Measurements from ENCODE around the gene SLC4A4. TPM values are rescaled to one million over a fixed set of nuclear protein-coding genes. Genes with fewer than 3 reads are reported as not detected.

Gene SLC4A4
- total and polyA plus RNA-seq, 3 experiments from 2014 or later: 1.2 to 9.1 (median 1.3) TPM

- H3K9me3 ChIP-seq (ENCODE audit: low read length): no peaks in the 10 kb centered on the region
- H3K4me1 Mint-ChIP-seq: no peaks in the 10 kb centered on the region
- DNase-seq: no peak
- peaks cover 0 to 4% of the 10 kb centered on the region in 2 donors for H3K27me3 Mint-ChIP-seq
- no peaks in the 10 kb centered on the region for H3K36me3 ChIP-seq (ENCODE audit: insufficient read depth, low read length)
- peaks cover 9 to 11% (median 9%) of the 10 kb centered on the region in 5 donors for H3K9me3 Mint-ChIP-seq
- no peak overlapping the region for H3K4me3 ChIP-seq (ENCODE audit: low read length)
- no peak overlapping the region for H3K4me3 Mint-ChIP-seq
- H3K36me3 Mint-ChIP-seq: peaks cover 0 to 11% (median 0%) of the 10 kb centered on the region in 3 donors
- no peaks in the 10 kb centered on the region for H3K4me1 ChIP-seq (ENCODE audit: insufficient read depth, low read length)
- ChIA-PET POLR2A (no interaction called here), CTCF (no interaction called here)
- H3K27ac ChIP-seq (ENCODE audit: low read depth, low read length): no peak overlapping the region
- H3K27me3 ChIP-seq (ENCODE audit: insufficient read depth, low read length, poor library complexity, severe bottlenecking): no peaks in the 10 kb centered on the region
- no peak overlapping the region for H3K27ac Mint-ChIP-seq
Measured at GRCh38 chr4:71586087-71586763, 247.4 kb downstream of the SLC4A4 start.

- Mint-ChIP-seq H3K9me3 (peaks cover under 1 to 11% (median 9%) of the 10 kb centered on the region in 5 donors), H3K36me3 (peaks cover 0 to 7% (median 0%) of the 10 kb centered on the region in 3 donors), H3K27me3 (peaks cover 0 to 10% of the 10 kb centered on the region in 2 donors), H3K4me1 (no peaks in the 10 kb centered on the region), H3K4me3 (no peak overlapping the region), H3K27ac (no peak overlapping the region)
- H3K27me3 ChIP-seq (ENCODE audit: insufficient read depth, low read length, poor library complexity, severe bottlenecking): no peaks in the 10 kb centered on the region
- POLR2A ChIA-PET: no interaction called here
- H3K4me3 ChIP-seq (ENCODE audit: low read length): no peak overlapping the region
- DNase-seq: no peak
- CTCF ChIA-PET: no interaction called here
- H3K27ac ChIP-seq (ENCODE audit: low read depth, low read length): no peak overlapping the region
- no peaks in the 10 kb centered on the region for H3K36me3 ChIP-seq (ENCODE audit: insufficient read depth, low read length)
- H3K9me3 ChIP-seq (ENCODE audit: low read length): no peaks in the 10 kb centered on the region
- no peaks in the 10 kb centered on the region for H3K4me1 ChIP-seq (ENCODE audit: insufficient read depth, low read length)
Measured at GRCh38 chr4:71587995-71588394, 249.2 kb downstream of the SLC4A4 start.

GRCh38 chr4:71592793-71593192 is 254.0 kb downstream of the SLC4A4 start:
- Histone ChIP-seq H3K36me3 (ENCODE audit: insufficient read depth, low read length) (no peaks in the 10 kb centered on the region), H3K4me1 (ENCODE audit: insufficient read depth, low read length) (no peaks in the 10 kb centered on the region), H3K27me3 (ENCODE audit: insufficient read depth, low read length, poor library complexity, severe bottlenecking) (no peaks in the 10 kb centered on the region), H3K9me3 (ENCODE audit: low read length) (no peaks in the 10 kb centered on the region), H3K4me3 (ENCODE audit: low read length) (no peak overlapping the region), H3K27ac (ENCODE audit: low read depth, low read length) (no peak overlapping the region)
- Mint-ChIP-seq H3K4me3 (no peak overlapping the region), H3K36me3 (peaks cover 0 to 7% (median 0%) of the 10 kb centered on the region in 3 donors), H3K4me1 (no peaks in the 10 kb centered on the region), H3K27me3 (peaks cover 2 to 10% of the 10 kb centered on the region in 2 donors), H3K27ac (no peak overlapping the region), H3K9me3 (peaks cover 0 to 11% (median 9%) of the 10 kb centered on the region in 5 donors)
- ChIA-PET CTCF (no interaction called here), POLR2A (no interaction called here)
- DNase-seq: no peak

- Histone ChIP-seq H3K27me3 (ENCODE audit: insufficient read depth, low read length, poor library complexity, severe bottlenecking) (no peaks in the 10 kb centered on the region), H3K36me3 (ENCODE audit: insufficient read depth, low read length) (no peaks in the 10 kb centered on the region), H3K27ac (ENCODE audit: low read depth, low read length) (no peak overlapping the region), H3K4me1 (ENCODE audit: insufficient read depth, low read length) (no peaks in the 10 kb centered on the region), H3K9me3 (ENCODE audit: low read length) (no peaks in the 10 kb centered on the region), H3K4me3 (ENCODE audit: low read length) (no peak overlapping the region)
- peaks cover 0 to 11% (median 9%) of the 10 kb centered on the region in 5 donors for H3K9me3 Mint-ChIP-seq
- no peak overlapping the region for H3K4me3 Mint-ChIP-seq
- CTCF ChIA-PET: no interaction called here
- H3K27ac Mint-ChIP-seq: no peak overlapping the region
- DNase-seq: no peak
- peaks cover 2 to 13% of the 10 kb centered on the region in 2 donors for H3K27me3 Mint-ChIP-seq
- H3K4me1 Mint-ChIP-seq: no peaks in the 10 kb centered on the region
- POLR2A ChIA-PET: no interaction called here
- peaks cover 0 to 7% (median 0%) of the 10 kb centered on the region in 3 donors for H3K36me3 Mint-ChIP-seq
Measured at GRCh38 chr4:71593311-71593710, 254.5 kb downstream of the SLC4A4 start.

- Histone ChIP-seq H3K36me3 (ENCODE audit: insufficient read depth, low read length) (no peaks in the 10 kb centered on the region), H3K27ac (ENCODE audit: low read depth, low read length) (no peak overlapping the region), H3K4me1 (ENCODE audit: insufficient read depth, low read length) (no peaks in the 10 kb centered on the region), H3K4me3 (ENCODE audit: low read length) (no peak overlapping the region), H3K27me3 (ENCODE audit: insufficient read depth, low read length, poor library complexity, severe bottlenecking) (no peaks in the 10 kb centered on the region), H3K9me3 (ENCODE audit: low read length) (no peaks in the 10 kb centered on the region)
- POLR2A ChIA-PET: no interaction called here
- Mint-ChIP-seq H3K4me3 (no peak overlapping the region), H3K36me3 (no peaks in the 10 kb centered on the region), H3K27me3 (peaks cover 2 to 10% of the 10 kb centered on the region in 2 donors), H3K27ac (no peak overlapping the region), H3K9me3 (peaks cover 0 to 3% (median 0%) of the 10 kb centered on the region in 5 donors), H3K4me1 (no peaks in the 10 kb centered on the region)
- no peak for DNase-seq
- CTCF ChIA-PET: no interaction called here
Measured at GRCh38 chr4:71595576-71596108, 256.8 kb downstream of the SLC4A4 start.

- Mint-ChIP-seq H3K27me3 (peaks cover 2 to 9% of the 10 kb centered on the region in 2 donors), H3K36me3 (no peaks in the 10 kb centered on the region), H3K4me3 (no peak overlapping the region), H3K9me3 (no peaks in the 10 kb centered on the region), H3K27ac (no peak overlapping the region), H3K4me1 (no peaks in the 10 kb centered on the region)
- Histone ChIP-seq H3K4me1 (ENCODE audit: insufficient read depth, low read length) (no peaks in the 10 kb centered on the region), H3K27me3 (ENCODE audit: insufficient read depth, low read length, poor library complexity, severe bottlenecking) (no peaks in the 10 kb centered on the region), H3K27ac (ENCODE audit: low read depth, low read length) (no peak overlapping the region), H3K36me3 (ENCODE audit: insufficient read depth, low read length) (no peaks in the 10 kb centered on the region), H3K4me3 (ENCODE audit: low read length) (no peak overlapping the region), H3K9me3 (ENCODE audit: low read length) (no peaks in the 10 kb centered on the region)
- no peak for DNase-seq
- POLR2A ChIA-PET: no interaction called here
- CTCF ChIA-PET: no interaction called here
Measured at GRCh38 chr4:71599578-71599977, 260.8 kb downstream of the SLC4A4 start.

- peaks cover 2 to 11% of the 10 kb centered on the region in 2 donors for H3K27me3 Mint-ChIP-seq
- H3K36me3 ChIP-seq (ENCODE audit: insufficient read depth, low read length): no peaks in the 10 kb centered on the region
- DNase-seq: no peak
- H3K4me3 ChIP-seq (ENCODE audit: low read length): no peak overlapping the region
- H3K27ac ChIP-seq (ENCODE audit: low read depth, low read length): no peak overlapping the region
- ChIA-PET POLR2A (no interaction called here), CTCF (no interaction called here)
- H3K4me3 Mint-ChIP-seq: no peak overlapping the region
- no peaks in the 10 kb centered on the region for H3K27me3 ChIP-seq (ENCODE audit: insufficient read depth, low read length, poor library complexity, severe bottlenecking)
- H3K9me3 ChIP-seq (ENCODE audit: low read length): no peaks in the 10 kb centered on the region
- no peaks in the 10 kb centered on the region for H3K4me1 Mint-ChIP-seq
- H3K9me3 Mint-ChIP-seq: peaks cover 0 to 4% (median 2%) of the 10 kb centered on the region in 5 donors
- H3K36me3 Mint-ChIP-seq: peaks cover 0 to 2% (median 0%) of the 10 kb centered on the region in 3 donors
- no peaks in the 10 kb centered on the region for H3K4me1 ChIP-seq (ENCODE audit: insufficient read depth, low read length)
- H3K27ac Mint-ChIP-seq: no peak overlapping the region
Measured at GRCh38 chr4:71602289-71602900, 263.6 kb downstream of the SLC4A4 start.

- Mint-ChIP-seq H3K27me3 (peaks cover 5 to 22% of the 10 kb centered on the region in 2 donors), H3K9me3 (peaks cover 0 to 6% (median 4%) of the 10 kb centered on the region in 5 donors), H3K4me1 (no peaks in the 10 kb centered on the region), H3K4me3 (no peak overlapping the region), H3K36me3 (peaks cover 0 to 5% (median 0%) of the 10 kb centered on the region in 3 donors), H3K27ac (no peak overlapping the region)
- no peaks in the 10 kb centered on the region for H3K27me3 ChIP-seq (ENCODE audit: insufficient read depth, low read length, poor library complexity, severe bottlenecking)
- H3K9me3 ChIP-seq (ENCODE audit: low read length): no peaks in the 10 kb centered on the region
- no peak overlapping the region for H3K27ac ChIP-seq (ENCODE audit: low read depth, low read length)
- no peaks in the 10 kb centered on the region for H3K36me3 ChIP-seq (ENCODE audit: insufficient read depth, low read length)
- ChIA-PET CTCF (no interaction called here), POLR2A (no interaction called here)
- H3K4me3 ChIP-seq (ENCODE audit: low read length): no peak overlapping the region
- no peak for DNase-seq
- H3K4me1 ChIP-seq (ENCODE audit: insufficient read depth, low read length): no peaks in the 10 kb centered on the region
Measured at GRCh38 chr4:71604785-71605184, 266.0 kb downstream of the SLC4A4 start.
